ENCODE measurements around the gene PRDM16. TPM values are rescaled to one million over a fixed set of nuclear protein-coding genes. Genes with fewer than 3 reads are reported as not detected.

The PRDM16 gene
- total and polyA plus RNA-seq, 2 of the 13 experiments (the other 11 are each of a cell fraction or from before 2014, with no cell fraction given), result 0.15 to 0.81 TPM

- TF ChIP-seq CREBL2 (CRISPR knock-in tag; IDR thresholded peaks at IDR 0.05; ENCODE audit: borderline replicate concordance), result no peak
- TF ChIP-seq ZBTB7B (CRISPR knock-in tag; IDR thresholded peaks at IDR 0.05), result peak; percentile 65; the same call in 1 of the 2 replicates
- no peak for TF ChIP-seq ZHX2 (IDR thresholded peaks at IDR 0.05; ENCODE audit: low read depth)
- TF ChIP-seq ZHX2 (CRISPR knock-in tag; IDR thresholded peaks at IDR 0.05; ENCODE audit: borderline replicate concordance), result no peak
- no peak for TF ChIP-seq ZNF766 (CRISPR knock-in tag; IDR thresholded peaks at IDR 0.05; ENCODE audit: borderline replicate concordance)
- 0 out of 2 replicates have a peak, but pooled peaks have one; percentile 67 for TF ChIP-seq ARNT2 (CRISPR knock-in tag; IDR thresholded peaks at IDR 0.05; ENCODE audit: low read depth)
- peak; percentile 55; the same call in 1 of the 2 replicates for TF ChIP-seq HOXA5 (CRISPR knock-in tag; IDR thresholded peaks at IDR 0.05)
- no peak for TF ChIP-seq RFX3 (CRISPR knock-in tag; IDR thresholded peaks at IDR 0.05)
- 0 out of 2 replicates have a peak, but pooled peaks have one; percentile 40 for TF ChIP-seq ZBTB38 (CRISPR knock-in tag; IDR thresholded peaks at IDR 0.05)
- peak; percentile 62 for TF ChIP-seq ZNF724P (CRISPR knock-in tag; IDR thresholded peaks at IDR 0.05; ENCODE audit: borderline replicate concordance)
- no peak for TF ChIP-seq ZNF720 (CRISPR knock-in tag; IDR thresholded peaks at IDR 0.05)
- TF ChIP-seq EZH2 (conservative IDR thresholded peaks at IDR 0.05; ENCODE audit: low read depth, low read length), result 0 out of 2 replicates have a peak, but pooled peaks have one; percentile 22
- TF ChIP-seq THYN1 (CRISPR knock-in tag; IDR thresholded peaks at IDR 0.05; ENCODE audit: borderline replicate concordance, low read depth), result no peak
- TF ChIP-seq IKZF1 (IDR thresholded peaks at IDR 0.05), result no peak
- TF ChIP-seq NCOR1 (IDR thresholded peaks at IDR 0.05; ENCODE audit: borderline replicate concordance, low read length), result no peak
- TF ChIP-seq ZNF740 (CRISPR knock-in tag; IDR thresholded peaks at IDR 0.05), result 0 out of 2 replicates have a peak, but pooled peaks have one; percentile 45
- no peak for TF ChIP-seq SMARCC2 (IDR thresholded peaks at IDR 0.05)
- no peak for TF ChIP-seq SMARCE1 (IDR thresholded peaks at IDR 0.05; ENCODE audit: borderline replicate concordance)
- TF ChIP-seq ZNF558 (CRISPR knock-in tag; IDR thresholded peaks at IDR 0.05; ENCODE audit: borderline replicate concordance), result no peak
- TF ChIP-seq FUBP1 (CRISPR knock-in tag; IDR thresholded peaks at IDR 0.05; ENCODE audit: borderline replicate concordance), result no peak
- TF ChIP-seq CREM (IDR thresholded peaks at IDR 0.05), result no peak
- no peak for TF ChIP-seq CREM (CRISPR knock-in tag; IDR thresholded peaks at IDR 0.05)
These were observed 1.9 kb downstream of the PRDM16 start (continued) for GRCh38 chr1:3070644-3071564.
